NB4 (cell line): ENCODE measurements around the gene ARID1B.

Experiments
- CTCF ChIP-seq: IDR thresholded peaks from one replicate; pipeline ENCODE4 v1.5.1; 2012; ENCODE audit warnings: low read depth, low read length
- MYC ChIP-seq: IDR thresholded peaks from 2 replicates; pipeline ENCODE4 v1.6.1; 2011; ENCODE audit warnings: low read depth, low read length
- POLR2A ChIP-seq: IDR thresholded peaks from 2 replicates; pipeline ENCODE4 v1.6.1; 2011; ENCODE audit warnings: mild to moderate bottlenecking; ENCODE audit not compliant: insufficient read length; ENCODE audit errors: extremely low read depth
- TF ChIP-seq, protein P1 (sequence below): IDR thresholded peaks from 2 replicates; pipeline ENCODE4 v1.6.1; 2011; ENCODE audit warnings: low read depth, low read length

DNA sequence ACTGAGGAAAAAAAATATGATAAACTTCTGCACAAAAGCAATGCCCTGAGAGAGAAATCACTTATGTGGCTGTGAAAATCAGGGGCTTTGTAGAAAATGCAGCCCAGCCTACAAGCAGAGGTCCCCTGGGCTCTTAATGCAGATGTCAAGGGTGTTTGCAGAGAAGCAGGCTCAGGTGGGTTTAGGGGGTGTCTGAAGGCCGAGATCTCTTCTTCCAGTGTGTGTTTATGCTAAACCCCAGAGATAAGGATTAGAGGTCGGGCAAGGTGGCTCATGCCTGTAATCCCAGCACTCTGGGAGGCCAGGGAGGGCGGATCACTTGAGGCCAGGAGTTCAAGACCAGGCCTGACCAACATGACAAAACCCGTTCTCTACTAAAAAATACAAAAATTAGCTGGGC lies 467.6 kb downstream of the ARID1B start:
- TF ChIP-seq MYC (no peak), POLR2A (no peak), CTCF (no peak)
- TF ChIP-seq, protein P1, sequence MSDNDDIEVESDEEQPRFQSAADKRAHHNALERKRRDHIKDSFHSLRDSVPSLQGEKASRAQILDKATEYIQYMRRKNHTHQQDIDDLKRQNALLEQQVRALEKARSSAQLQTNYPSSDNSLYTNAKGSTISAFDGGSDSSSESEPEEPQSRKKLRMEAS: no peak
